ENCODE measurements around the gene MS4A18.

DNA sequence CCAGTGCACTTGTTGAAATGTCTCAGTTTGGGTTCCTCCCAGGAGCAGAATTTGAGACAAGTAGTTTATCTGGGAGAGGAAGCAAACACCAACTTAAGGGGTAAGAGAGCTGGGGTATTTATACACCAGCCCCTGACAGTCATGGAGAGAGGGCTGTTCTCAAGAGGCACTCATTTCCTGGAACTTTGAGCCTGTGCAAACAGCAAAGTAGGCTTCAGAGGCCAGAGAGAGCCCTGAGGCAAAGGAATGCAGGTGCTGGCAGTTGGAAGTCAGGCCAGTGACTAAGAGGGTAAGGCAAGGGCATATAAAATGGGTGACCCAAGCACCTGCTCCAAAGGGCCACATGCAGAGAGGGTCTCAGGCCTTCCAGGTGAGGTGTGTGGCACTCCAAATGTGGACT, 16.1 kb downstream of the MS4A18 start:
- TF ChIP-seq, protein P1, sequence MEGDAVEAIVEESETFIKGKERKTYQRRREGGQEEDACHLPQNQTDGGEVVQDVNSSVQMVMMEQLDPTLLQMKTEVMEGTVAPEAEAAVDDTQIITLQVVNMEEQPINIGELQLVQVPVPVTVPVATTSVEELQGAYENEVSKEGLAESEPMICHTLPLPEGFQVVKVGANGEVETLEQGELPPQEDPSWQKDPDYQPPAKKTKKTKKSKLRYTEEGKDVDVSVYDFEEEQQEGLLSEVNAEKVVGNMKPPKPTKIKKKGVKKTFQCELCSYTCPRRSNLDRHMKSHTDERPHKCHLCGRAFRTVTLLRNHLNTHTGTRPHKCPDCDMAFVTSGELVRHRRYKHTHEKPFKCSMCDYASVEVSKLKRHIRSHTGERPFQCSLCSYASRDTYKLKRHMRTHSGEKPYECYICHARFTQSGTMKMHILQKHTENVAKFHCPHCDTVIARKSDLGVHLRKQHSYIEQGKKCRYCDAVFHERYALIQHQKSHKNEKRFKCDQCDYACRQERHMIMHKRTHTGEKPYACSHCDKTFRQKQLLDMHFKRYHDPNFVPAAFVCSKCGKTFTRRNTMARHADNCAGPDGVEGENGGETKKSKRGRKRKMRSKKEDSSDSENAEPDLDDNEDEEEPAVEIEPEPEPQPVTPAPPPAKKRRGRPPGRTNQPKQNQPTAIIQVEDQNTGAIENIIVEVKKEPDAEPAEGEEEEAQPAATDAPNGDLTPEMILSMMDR (IDR thresholded peaks at IDR 0.05; ENCODE audit: low read length), result no peak
- no peak for TF ChIP-seq EZH2 (IDR thresholded peaks at IDR 0.05; ENCODE audit: borderline replicate concordance, low read length)

Data from OCI-LY1 (cell line).